ENCODE measurements around the gene CREB3L1. TPM values are rescaled to one million over a fixed set of nuclear protein-coding genes. Genes with fewer than 3 reads are reported as not detected.
A peak's percentile ranks its signal among the peaks of the same experiment; 100 is the strongest.

CREB3L1 gene
- total and polyA plus RNA-seq, 2 donors (not counting 3 experiments of a cell fraction or from before 2014, with no cell fraction given): 0.23 to 0.84 TPM

DNA sequence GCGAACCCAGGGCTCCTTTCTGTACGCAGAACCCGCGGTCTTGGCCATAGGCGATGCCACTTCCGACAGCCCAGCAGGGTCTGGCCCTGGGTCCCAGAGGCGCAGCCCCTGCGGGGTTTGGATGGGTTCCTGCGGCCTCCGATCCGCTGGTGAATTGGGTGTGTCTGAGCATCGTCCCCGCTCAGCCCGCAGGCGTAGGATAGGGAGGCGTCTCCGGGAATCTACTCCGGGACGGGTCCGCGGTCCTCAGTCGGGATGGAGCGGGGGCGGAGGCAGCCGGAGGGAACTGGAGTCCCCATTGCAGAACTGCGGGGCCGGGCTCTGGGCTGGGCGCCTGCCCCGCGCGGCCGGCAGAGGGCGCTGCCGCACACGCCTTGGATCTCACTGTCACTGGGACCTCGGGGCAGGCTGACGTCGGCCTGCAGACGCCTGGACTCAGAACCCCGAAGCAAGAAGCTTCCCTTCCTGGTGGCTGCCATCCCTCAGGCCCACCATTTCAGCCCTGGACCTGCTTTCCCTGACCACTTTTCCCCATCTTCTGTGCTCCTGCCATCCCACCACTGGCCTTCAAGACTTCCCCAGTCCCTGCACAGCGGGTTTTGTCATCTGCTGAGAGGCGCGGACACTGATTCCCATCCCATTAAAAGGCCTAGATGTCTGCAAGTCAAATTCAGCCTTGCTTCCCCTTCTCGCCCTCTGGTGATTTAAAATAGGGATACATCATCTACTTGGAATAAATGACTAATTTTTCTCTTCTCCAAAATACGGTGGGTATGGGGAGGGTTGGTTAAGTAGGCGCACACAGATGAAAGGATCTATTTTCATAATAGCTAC is 38.3 kb upstream of the CREB3L1 start:
- peak overlapping the region; percentile 63 for H3K9ac ChIP-seq (replicated peaks; ENCODE audit: extremely low read depth, insufficient read depth, low read length)
- no peaks in the 10 kb centered on the region for H4K20me1 ChIP-seq (replicated peaks; ENCODE audit: control insufficient read depth, extremely low read depth, insufficient read depth, low read length)
- H3K9me3 ChIP-seq (replicated peaks; ENCODE audit: control insufficient read depth, insufficient read depth, low read length): no peaks in the 10 kb centered on the region
- H3K79me2 ChIP-seq (ENCODE audit: control insufficient read depth, insufficient read depth, low read length): no peaks in the 10 kb centered on the region
- CTCF ChIA-PET: interaction anchor here (0.5 to 9.4 kb wide), 38 partner anchors 10 to 1275 kb away, joined by 3 to 367 read pairs (median 4); partner anchors contain the start of gene DGKZ
- BruUV-seq (replicated peaks): no TSS peak
- peak overlapping the region; percentile 90 for H3K4me2 ChIP-seq (ENCODE audit: insufficient read depth, low read length)
- TF ChIP-seq POLR2AphosphoS5 (IDR thresholded peaks at IDR 0.05; ENCODE audit: insufficient read depth, low read depth, low read length): peak; percentile 73
- TF ChIP-seq CTCF (IDR thresholded peaks at IDR 0.05; ENCODE audit: extremely low read depth in 1 of 2, insufficient read depth in 1 of 2, low read depth in 1 of 2, low read length in 2 of 2): peak; percentile 98 to 99
- no peak for TF ChIP-seq MYC (IDR thresholded peaks at IDR 0.05; ENCODE audit: low read depth, low read length)
- TF ChIP-seq FOS (IDR thresholded peaks at IDR 0.05; ENCODE audit: borderline replicate concordance, insufficient read depth, low read length): no peak
- TF ChIP-seq EZH2 (IDR thresholded peaks at IDR 0.05; ENCODE audit: borderline replicate concordance, low read depth, low read length, severe bottlenecking): no peak
- intact Hi-C loops (cut with micrococcal nuclease): loop anchor here (1.0 to 2.0 kb wide), 7 partner anchors 56 to 321 kb away; no protein-coding TSS in a partner anchor
- DNase-seq (ENCODE audit: low read depth, low spot score): peak; percentile 87
- H3K4me1 ChIP-seq (ENCODE audit: control insufficient read depth, extremely low read depth, insufficient read depth, low read length): peaks cover 30% of the 10 kb centered on the region
- H3K9me1 ChIP-seq (replicated peaks; ENCODE audit: control insufficient read depth, extremely low read depth, insufficient read depth, low read length): no peaks in the 10 kb centered on the region
- peak overlapping the region; percentile 87 for H2AFZ ChIP-seq (ENCODE audit: low read depth, low read length)
- H3K4me3 ChIP-seq (replicated peaks in 1 of 3; ENCODE audit: insufficient read depth in 1 of 3, low read depth in 1 of 3, low read length in 3 of 3): peak overlapping the region; percentile 25 to 64 (median 39)
- H3K27me3 ChIP-seq (ENCODE audit: control insufficient read depth in 2 of 2, insufficient read depth in 2 of 2, low read length in 2 of 2): peaks cover 0 to under 1% of the 10 kb centered on the region in 2 experiments
- peak overlapping the region; percentile 86 for H3K27ac ChIP-seq (ENCODE audit: insufficient read depth, low read depth, low read length)
- dilution Hi-C loops (cut with MboI; ENCODE audit: extremely low pct_ligation_motif_present, low sequenced_read_pairs): no loop called here
- FAIRE-seq: peak; percentile 73
- no peaks in the 10 kb centered on the region for H3K36me3 ChIP-seq (ENCODE audit: control insufficient read depth in 2 of 2, extremely low read depth in 1 of 2, insufficient read depth in 2 of 2, low read length in 2 of 2)
- POLR2A ChIA-PET: interaction anchor here (0.6 to 1.1 kb wide), 3 partner anchors 40 to 147 kb away, joined by 3 read pairs; no protein-coding TSS in a partner anchor

Measured in endothelial cell of umbilical vein (primary cell).